Mucosa of descending colon (tissue), 3 donors: ENCODE results near the gene GPR55. TPM values are rescaled to one million over a fixed set of nuclear protein-coding genes. Genes with fewer than 3 reads are reported as not detected.
"Not testable (repeated sequence)": the region's sequence is repeated elsewhere in the genome, so short reads cannot be mapped to it uniquely, and the experiment has no call there.

ENCODE experiments used
- ATAC-seq: fragments of 200-7000 bp; cut with Tn5 transposase; one replicate; pipeline ENCODE4 v1.9.1; 2020; ENCODE audit warnings: mild to moderate bottlenecking, moderate library complexity
- DNase-seq, 3 donors: peaks; one replicate each; pipeline ENCODE4 v3.0.0-alpha.2; 2020
- H3K36me3 ChIP-seq: fragments of 200-600 bp; one replicate; pipeline ENCODE4 v1.8.0; 2021; ENCODE audit warnings: low read depth, mild to moderate bottlenecking
- H3K4me1 ChIP-seq: fragments of 200-600 bp; one replicate; pipeline ENCODE4 v1.8.0; 2021; ENCODE audit warnings: low read depth, mild to moderate bottlenecking
- H3K4me3 ChIP-seq: fragments of 200-600 bp; one replicate; pipeline ENCODE4 v1.8.0; 2021; ENCODE audit warnings: mild to moderate bottlenecking
- H3K9me3 ChIP-seq: fragments of 200-600 bp; one replicate; pipeline ENCODE4 v1.8.0; 2021; ENCODE audit warnings: mild to moderate bottlenecking
- CTCF ChIP-seq: fragments of 200-600 bp; IDR thresholded peaks from one replicate; pipeline ENCODE4 v1.8.0; 2022; ENCODE audit warnings: antibody characterized with exemption, mild to moderate bottlenecking
- intact Hi-C, 2 donors: fragments of 100-400 bp; cut with DNase I in 1 of 2; cut with micrococcal nuclease in 1 of 2; formaldehyde crosslinking; loops; one replicate each; pipeline versions ENCODE4 v1.11.0 to v1.11.1; 2022; cut with DNase I, micrococcal nuclease
- total RNA-seq, 3 donors: library from RNA; stranded (reverse); fragmentation: NEBNext Ultra II Directional in 2 of 3; extraction: Animal tissue kit (Norgen Biotek cat#: 25700) in 2 of 3; gene quantifications; one replicate each; pipeline versions ENCODE4 v1.2.1 to v1.2.4, GENCODE V29; 2021 to 2023
- donor health status: DM: no; HTN: no; CAD: no; lungs with moderate emphysema.
- donor health status: DM: no; HTN: no; CAD: no.
- donor health status: DM: no; HTN: yes; CAD: no.

GPR55 gene
- total RNA-seq, 3 donors from 2014 or later: 0.99 to 1.1 (median 1.1) TPM

GRCh38 chr2:230938516-230939065 is 13.5 kb upstream of the GPR55 start:
- no peaks in the 10 kb centered on the region for H3K4me1 ChIP-seq
- ATAC-seq (no peak), DNase-seq (no peak)
- no peak for TF ChIP-seq CTCF
- peaks cover 8% of the 10 kb centered on the region for H3K9me3 ChIP-seq
- no peaks in the 10 kb centered on the region for H3K36me3 ChIP-seq
- intact Hi-C loops: no loop called here
- no peak overlapping the region for H3K4me3 ChIP-seq

- intact Hi-C loops: no loop called here
- Histone ChIP-seq H3K36me3 (no peaks in the 10 kb centered on the region), H3K9me3 (peaks cover 8% of the 10 kb centered on the region), H3K4me1 (no peaks in the 10 kb centered on the region), H3K4me3 (no peak overlapping the region)
- ATAC-seq (no peak), DNase-seq (no peak)
- no peak for TF ChIP-seq CTCF
These were observed 13.1 kb upstream of the GPR55 start for GRCh38 chr2:230938098-230938497.

GRCh38 chr2:230937362-230937761 is 12.3 kb upstream of the GPR55 start:
- no peaks in the 10 kb centered on the region for H3K36me3 ChIP-seq
- no peaks in the 10 kb centered on the region for H3K4me1 ChIP-seq
- H3K4me3 ChIP-seq: no peak overlapping the region
- no peak for ATAC-seq
- intact Hi-C loops: no loop called here
- no peak for TF ChIP-seq CTCF
- H3K9me3 ChIP-seq: peaks cover 8% of the 10 kb centered on the region
- DNase-seq: no peak

GRCh38 chr2:230936243-230936642 is 11.2 kb upstream of the GPR55 start:
- DNase-seq, intact Hi-C loops, H3K36me3 ChIP-seq, H3K4me3 ChIP-seq, H3K4me1 ChIP-seq, H3K9me3 ChIP-seq, ATAC-seq: not testable (repeated sequence)

GRCh38 chr2:230935130-230935430 is 10.0 kb upstream of the GPR55 start:
- DNase-seq: no peak
- no peak for TF ChIP-seq CTCF
- Histone ChIP-seq H3K4me3 (no peak overlapping the region), H3K36me3 (no peaks in the 10 kb centered on the region), H3K9me3 (peaks cover 8% of the 10 kb centered on the region), H3K4me1 (no peaks in the 10 kb centered on the region)
- no peak for ATAC-seq
- intact Hi-C loops: no loop called here

GRCh38 chr2:230934231-230935129 is 9.4 kb upstream of the GPR55 start:
- DNase-seq: no peak
- no peaks in the 10 kb centered on the region for H3K4me1 ChIP-seq
- ATAC-seq: no peak
- peaks cover 8% of the 10 kb centered on the region for H3K9me3 ChIP-seq
- intact Hi-C loops: no loop called here
- no peak overlapping the region for H3K4me3 ChIP-seq
- no peak for TF ChIP-seq CTCF
- H3K36me3 ChIP-seq: no peaks in the 10 kb centered on the region
